ENCODE data around the gene CFAP90. TPM values are rescaled to one million over a fixed set of nuclear protein-coding genes. Genes with fewer than 3 reads are reported as not detected.

CFAP90 gene
- total and polyA plus RNA-seq, 7 donors, result 0.04 to 0.81 TPM; not detected in 5

DNA sequence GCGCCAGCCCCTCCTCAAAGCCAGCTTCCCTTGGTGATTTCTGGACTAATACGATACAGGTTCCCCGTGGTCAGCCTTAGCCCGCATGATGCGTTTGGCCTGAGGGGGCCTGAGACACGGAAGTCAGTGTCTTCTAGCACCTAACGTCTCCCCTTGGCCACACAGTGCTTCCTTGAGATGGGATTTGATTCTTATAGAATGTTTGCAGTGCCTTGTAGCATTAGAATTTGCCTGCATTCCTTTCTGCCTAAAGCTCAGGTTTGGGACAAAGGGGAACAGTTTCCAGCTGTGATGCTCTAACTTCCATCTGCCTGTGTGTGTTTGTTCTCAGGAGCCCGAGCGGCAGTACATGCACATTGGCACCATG is 34.4 kb downstream of the CFAP90 start:
- peaks cover 0 to 10% (median 7%) of the 10 kb centered on the region in 4 donors for H3K4me1 ChIP-seq
- 41% methylated on average over 9 of the region's 9 CpGs for WGBS, 2 donors
- H3K36me3 ChIP-seq, result no peaks in the 10 kb centered on the region
- no peak overlapping the region for H3K4me3 ChIP-seq
- H3K27ac ChIP-seq, result no peak overlapping the region
- DNase-seq, result no peak
- intact Hi-C loops (cut with DNase I), result loop anchor here (2.0 to 10.0 kb wide), 3 partner anchors 69 to 1052 kb away; partner anchors contain the start of gene ADCY2
- H3K27me3 ChIP-seq, result no peaks in the 10 kb centered on the region
- no peak for TF ChIP-seq POLR2A (IDR thresholded peaks at IDR 0.05)
- TF ChIP-seq, protein P1, sequence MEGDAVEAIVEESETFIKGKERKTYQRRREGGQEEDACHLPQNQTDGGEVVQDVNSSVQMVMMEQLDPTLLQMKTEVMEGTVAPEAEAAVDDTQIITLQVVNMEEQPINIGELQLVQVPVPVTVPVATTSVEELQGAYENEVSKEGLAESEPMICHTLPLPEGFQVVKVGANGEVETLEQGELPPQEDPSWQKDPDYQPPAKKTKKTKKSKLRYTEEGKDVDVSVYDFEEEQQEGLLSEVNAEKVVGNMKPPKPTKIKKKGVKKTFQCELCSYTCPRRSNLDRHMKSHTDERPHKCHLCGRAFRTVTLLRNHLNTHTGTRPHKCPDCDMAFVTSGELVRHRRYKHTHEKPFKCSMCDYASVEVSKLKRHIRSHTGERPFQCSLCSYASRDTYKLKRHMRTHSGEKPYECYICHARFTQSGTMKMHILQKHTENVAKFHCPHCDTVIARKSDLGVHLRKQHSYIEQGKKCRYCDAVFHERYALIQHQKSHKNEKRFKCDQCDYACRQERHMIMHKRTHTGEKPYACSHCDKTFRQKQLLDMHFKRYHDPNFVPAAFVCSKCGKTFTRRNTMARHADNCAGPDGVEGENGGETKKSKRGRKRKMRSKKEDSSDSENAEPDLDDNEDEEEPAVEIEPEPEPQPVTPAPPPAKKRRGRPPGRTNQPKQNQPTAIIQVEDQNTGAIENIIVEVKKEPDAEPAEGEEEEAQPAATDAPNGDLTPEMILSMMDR (IDR thresholded peaks at IDR 0.05), result no peak
- no peak for TF ChIP-seq POLR2AphosphoS5 (IDR thresholded peaks at IDR 0.05)
- TF ChIP-seq EP300 (IDR thresholded peaks at IDR 0.05), result no peak
- no peaks in the 10 kb centered on the region for H3K9me3 ChIP-seq

DNA sequence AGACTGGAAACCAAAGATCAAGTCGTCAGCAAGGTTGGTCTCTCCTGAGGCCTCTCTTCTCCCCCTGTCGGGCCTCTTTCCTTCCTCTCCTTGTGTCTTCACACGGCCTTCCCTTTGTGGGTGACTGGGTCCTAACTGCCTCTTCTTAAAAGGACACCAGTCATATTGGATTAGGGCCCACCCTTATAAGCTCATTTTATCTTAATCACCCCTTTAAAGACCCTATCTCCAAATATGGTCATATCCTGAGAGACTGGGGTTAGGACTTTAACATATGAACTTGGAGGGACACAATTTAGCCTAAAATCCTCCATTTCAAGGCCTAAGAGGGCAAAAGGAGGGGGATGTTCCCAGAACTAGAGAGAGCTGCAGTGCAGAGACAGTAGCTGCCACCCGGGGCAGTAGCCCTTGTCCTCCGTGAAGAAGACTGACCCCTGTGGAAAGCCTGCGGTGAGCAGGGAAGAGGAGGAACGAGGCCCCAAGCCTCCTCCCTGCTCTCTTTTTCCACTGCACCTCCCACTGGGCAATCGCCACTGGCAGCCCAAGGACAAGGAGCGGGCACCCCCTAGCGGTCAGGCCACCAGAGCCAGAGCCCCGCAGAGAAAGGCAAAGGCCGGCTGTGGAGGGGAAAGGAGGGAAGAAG is 34.9 kb downstream of the CFAP90 start:
- H3K4me3 ChIP-seq, result no peak overlapping the region
- no peak overlapping the region for H3K27ac ChIP-seq
- WGBS, 2 donors, result 12 to 18% methylated on average over 12 of the region's 12 CpGs
- peak; percentile 88 for DNase-seq
- intact Hi-C loops (cut with DNase I), result loop anchor here (2.0 to 10.0 kb wide), 3 partner anchors 69 to 1051 kb away; partner anchors contain the start of gene ADCY2
- TF ChIP-seq POLR2A (IDR thresholded peaks at IDR 0.05) (no peak), POLR2AphosphoS5 (IDR thresholded peaks at IDR 0.05) (no peak), EP300 (IDR thresholded peaks at IDR 0.05) (no peak)
- TF ChIP-seq, protein P1 (IDR thresholded peaks at IDR 0.05), result peak; percentile 17 to 77 (median 65)
- H3K36me3 ChIP-seq, result no peaks in the 10 kb centered on the region
- no peaks in the 10 kb centered on the region for H3K9me3 ChIP-seq
- H3K27me3 ChIP-seq, result no peaks in the 10 kb centered on the region
- peaks cover 0 to 10% (median 7%) of the 10 kb centered on the region in 4 donors for H3K4me1 ChIP-seq

GRCh38 chr5:7814816-7815215 is 36.1 kb downstream of the CFAP90 start:
- Histone ChIP-seq H3K4me3 (no peak overlapping the region), H3K9me3 (no peaks in the 10 kb centered on the region), H3K27ac (no peak overlapping the region), H3K27me3 (no peaks in the 10 kb centered on the region), H3K36me3 (no peaks in the 10 kb centered on the region), H3K4me1 (peaks cover 0 to 10% (median 7%) of the 10 kb centered on the region in 4 donors)
- intact Hi-C loops (cut with DNase I), result loop anchor here (5.0 to 10.0 kb wide), 2 partner anchors 68 to 1050 kb away; no protein-coding TSS in a partner anchor
- DNase-seq, result no peak
- 89 to 92% methylated on average over 10 of the region's 10 CpGs for WGBS, 2 donors
- no peak for TF ChIP-seq POLR2AphosphoS5 (IDR thresholded peaks at IDR 0.05)

GRCh38 chr5:7813576-7813975 is 37.4 kb downstream of the CFAP90 start:
- WGBS, 2 donors, result 64 to 74% methylated on average over 3 of the region's 3 CpGs
- no peak for DNase-seq
- H3K36me3 ChIP-seq, result no peaks in the 10 kb centered on the region
- H3K27me3 ChIP-seq, result no peaks in the 10 kb centered on the region
- intact Hi-C loops (cut with DNase I), result loop anchor here (10.0 kb wide), 1 partner anchor 1049 kb away; no protein-coding TSS in a partner anchor
- peaks cover 0 to 10% (median 7%) of the 10 kb centered on the region in 4 donors for H3K4me1 ChIP-seq
- H3K9me3 ChIP-seq, result no peaks in the 10 kb centered on the region
- TF ChIP-seq POLR2AphosphoS5 (IDR thresholded peaks at IDR 0.05) (no peak), EP300 (IDR thresholded peaks at IDR 0.05) (no peak), POLR2A (IDR thresholded peaks at IDR 0.05) (no peak)
- TF ChIP-seq, protein P1 (IDR thresholded peaks at IDR 0.05), result no peak
- H3K4me3 ChIP-seq, result no peak overlapping the region
- H3K27ac ChIP-seq, result peak overlapping the region in 1 of 4 donors; percentile 34

DNA sequence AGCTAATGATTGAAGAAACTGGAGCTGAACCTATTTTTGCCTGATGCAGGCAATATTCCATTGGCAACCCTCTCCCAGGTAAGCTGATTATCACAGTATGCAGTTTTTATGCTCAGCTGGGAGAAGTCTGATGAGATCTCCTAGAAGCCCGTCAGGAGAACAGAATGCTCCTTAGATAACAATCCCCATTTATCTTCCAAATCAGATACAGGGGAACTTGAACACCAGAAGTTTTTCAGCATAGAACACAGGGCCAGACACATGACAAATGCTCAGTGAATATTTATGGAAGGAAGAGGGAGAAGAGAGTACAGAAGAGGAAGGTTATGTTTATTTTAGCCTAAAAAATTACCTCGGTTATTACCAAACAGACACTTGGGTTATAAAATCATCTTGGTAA is 37.9 kb downstream of the CFAP90 start:
- peaks cover 0 to 10% (median 7%) of the 10 kb centered on the region in 4 donors for H3K4me1 ChIP-seq
- no peaks in the 10 kb centered on the region for H3K36me3 ChIP-seq
- peak overlapping the region in 1 of 4 donors; percentile 34 for H3K27ac ChIP-seq
- DNase-seq, result no peak
- WGBS, 2 donors, result 28 to 59% methylated on average over 2 of the region's 2 CpGs
- no peaks in the 10 kb centered on the region for H3K27me3 ChIP-seq
- TF ChIP-seq POLR2A (IDR thresholded peaks at IDR 0.05), result no peak
- TF ChIP-seq EP300 (IDR thresholded peaks at IDR 0.05), result no peak
- TF ChIP-seq POLR2AphosphoS5 (IDR thresholded peaks at IDR 0.05), result no peak
- TF ChIP-seq, protein P1 (IDR thresholded peaks at IDR 0.05), result no peak
- no peak overlapping the region for H3K4me3 ChIP-seq
- no peaks in the 10 kb centered on the region for H3K9me3 ChIP-seq
- intact Hi-C loops (cut with DNase I), result loop anchor here (10.0 kb wide), 1 partner anchor 1048 kb away; no protein-coding TSS in a partner anchor

Measured in sigmoid colon (tissue), 7 donors.